Cardiac fibroblast (primary cell): Measurements from ENCODE around the gene CBLL1.

Source experiments
- DNase-seq, 2 donors: peaks; one replicate each; pipeline versions ENCODE4 v3.0.0 to v3.0.0-alpha.2; 2010; ENCODE audit warnings: low read depth in 2 of 2
- H3K4me3 ChIP-seq, 2 donors: replicated peaks in 1 of 2; 1 replicate in 1 of 2; 2 replicates in 1 of 2; pipeline ENCODE4 v1.5.1; 2011; ENCODE audit warnings: low read depth in 2 of 2, low read length in 2 of 2, mild to moderate bottlenecking in 2 of 2, moderate library complexity in 1 of 2
- TF ChIP-seq, protein P1 (sequence below): IDR thresholded peaks from one replicate; pipeline ENCODE4 v1.5.1; 2011; ENCODE audit warnings: low read depth, mild to moderate bottlenecking, low read length, inconsistent platforms

Gene CBLL1

DNA sequence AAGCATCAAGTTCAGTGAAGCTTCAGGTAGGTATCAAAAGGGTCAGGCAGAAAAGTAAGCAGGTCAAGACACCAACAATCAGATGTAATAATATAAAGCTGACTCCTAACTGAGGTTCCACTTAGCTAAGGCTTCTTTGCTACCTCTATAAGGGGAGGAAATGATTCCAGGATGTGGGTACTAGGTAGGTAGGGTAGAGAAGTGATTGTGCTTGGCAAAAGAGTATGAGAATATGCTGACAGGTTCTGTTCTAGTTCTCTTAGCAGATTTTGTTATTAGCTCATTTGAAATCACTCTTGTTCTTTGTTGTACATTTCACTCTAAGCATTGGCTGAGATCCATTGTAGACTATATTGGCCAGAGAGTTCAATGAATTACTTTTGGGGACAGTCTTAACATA is 40.7 kb upstream of the CBLL1 start:
- DNase-seq: no peak
- TF ChIP-seq, protein P1, sequence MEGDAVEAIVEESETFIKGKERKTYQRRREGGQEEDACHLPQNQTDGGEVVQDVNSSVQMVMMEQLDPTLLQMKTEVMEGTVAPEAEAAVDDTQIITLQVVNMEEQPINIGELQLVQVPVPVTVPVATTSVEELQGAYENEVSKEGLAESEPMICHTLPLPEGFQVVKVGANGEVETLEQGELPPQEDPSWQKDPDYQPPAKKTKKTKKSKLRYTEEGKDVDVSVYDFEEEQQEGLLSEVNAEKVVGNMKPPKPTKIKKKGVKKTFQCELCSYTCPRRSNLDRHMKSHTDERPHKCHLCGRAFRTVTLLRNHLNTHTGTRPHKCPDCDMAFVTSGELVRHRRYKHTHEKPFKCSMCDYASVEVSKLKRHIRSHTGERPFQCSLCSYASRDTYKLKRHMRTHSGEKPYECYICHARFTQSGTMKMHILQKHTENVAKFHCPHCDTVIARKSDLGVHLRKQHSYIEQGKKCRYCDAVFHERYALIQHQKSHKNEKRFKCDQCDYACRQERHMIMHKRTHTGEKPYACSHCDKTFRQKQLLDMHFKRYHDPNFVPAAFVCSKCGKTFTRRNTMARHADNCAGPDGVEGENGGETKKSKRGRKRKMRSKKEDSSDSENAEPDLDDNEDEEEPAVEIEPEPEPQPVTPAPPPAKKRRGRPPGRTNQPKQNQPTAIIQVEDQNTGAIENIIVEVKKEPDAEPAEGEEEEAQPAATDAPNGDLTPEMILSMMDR: no peak
- H3K4me3 ChIP-seq: no peak overlapping the region

DNA sequence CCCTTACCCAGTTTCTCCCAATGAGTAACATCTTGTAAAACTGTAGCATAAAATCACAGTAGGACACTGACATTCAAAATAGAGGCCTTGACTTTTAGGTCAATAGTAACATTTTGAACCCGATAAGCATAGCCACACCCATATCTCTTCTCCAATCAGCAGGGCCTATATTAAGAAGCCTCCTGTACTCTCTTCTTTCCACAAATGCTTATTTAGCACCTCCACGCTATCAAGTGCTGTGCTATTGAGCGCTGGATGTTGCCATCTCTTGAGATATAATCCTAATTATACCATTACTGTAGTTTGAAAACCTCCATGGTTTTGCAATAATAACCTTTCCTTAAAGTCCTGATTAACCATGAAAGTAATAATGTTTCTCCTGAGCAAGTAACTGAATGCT is 40.1 kb upstream of the CBLL1 start:
- TF ChIP-seq, protein P1: no peak
- no peak for DNase-seq
- no peak overlapping the region for H3K4me3 ChIP-seq

DNA sequence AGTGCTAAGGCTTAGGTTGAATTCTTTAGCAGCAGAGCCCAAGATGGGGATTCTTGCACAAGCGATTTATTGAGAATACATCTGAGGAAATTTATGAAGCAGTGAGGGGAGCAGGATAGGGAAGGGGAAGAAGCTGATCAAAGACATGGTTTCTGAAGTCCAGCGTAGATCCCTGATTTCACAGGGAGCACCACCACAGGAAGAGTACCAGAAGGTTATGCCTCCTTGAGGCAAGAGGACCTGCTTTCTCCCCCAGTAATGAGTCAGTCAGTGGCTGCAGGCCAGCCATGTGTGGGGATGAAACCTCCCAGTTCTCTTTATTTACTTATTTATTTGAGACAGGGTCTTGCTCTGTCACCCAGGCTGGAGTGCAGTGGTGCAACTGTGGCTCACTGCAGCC is 35.0 kb upstream of the CBLL1 start:
- TF ChIP-seq, protein P1: no peak
- peak in 1 of 2 donors; percentile 20 for DNase-seq
- H3K4me3 ChIP-seq: no peak overlapping the region

DNA sequence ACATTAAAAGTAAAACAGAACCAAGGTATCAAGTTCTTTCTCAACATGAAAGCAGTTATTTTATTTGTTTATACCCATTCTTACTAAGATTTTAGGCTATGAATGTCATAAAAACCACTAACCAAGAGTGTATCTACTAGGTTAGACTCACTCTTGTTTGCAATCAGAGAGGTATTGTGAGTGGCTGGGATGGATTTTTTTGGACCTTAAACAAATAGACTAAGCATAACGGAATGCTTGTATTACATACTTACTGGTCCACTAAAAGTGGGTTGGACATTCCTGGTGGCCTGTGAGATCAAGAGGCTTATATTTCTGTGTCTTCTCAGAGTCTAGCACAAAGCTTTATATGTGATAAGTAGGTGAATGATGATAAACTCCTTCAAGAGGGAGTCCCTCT is 32.6 kb upstream of the CBLL1 start:
- peak in 1 of 2 donors; percentile 60 for DNase-seq
- H3K4me3 ChIP-seq: no peak overlapping the region
- TF ChIP-seq, protein P1: no peak

DNA sequence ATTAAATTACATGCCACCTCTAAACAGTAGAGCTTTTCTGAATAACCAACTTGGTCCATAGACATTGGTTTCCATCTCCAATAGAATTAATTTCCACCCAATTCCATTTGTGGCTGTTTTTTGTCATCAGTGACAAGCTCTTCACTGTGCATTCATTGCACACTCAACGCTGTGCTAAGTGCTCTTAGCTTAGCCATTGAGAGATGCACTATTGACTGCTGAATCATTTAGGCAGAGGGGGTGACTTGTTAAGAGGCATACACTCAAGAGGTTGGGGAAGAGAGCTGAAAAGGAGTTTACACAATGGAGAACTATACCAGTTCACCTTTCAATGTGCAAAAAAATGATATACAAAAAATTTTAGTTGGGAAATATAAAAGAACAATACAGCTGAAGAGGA is 31.9 kb upstream of the CBLL1 start:
- no peak for DNase-seq
- H3K4me3 ChIP-seq: no peak overlapping the region
- TF ChIP-seq, protein P1: no peak

DNA sequence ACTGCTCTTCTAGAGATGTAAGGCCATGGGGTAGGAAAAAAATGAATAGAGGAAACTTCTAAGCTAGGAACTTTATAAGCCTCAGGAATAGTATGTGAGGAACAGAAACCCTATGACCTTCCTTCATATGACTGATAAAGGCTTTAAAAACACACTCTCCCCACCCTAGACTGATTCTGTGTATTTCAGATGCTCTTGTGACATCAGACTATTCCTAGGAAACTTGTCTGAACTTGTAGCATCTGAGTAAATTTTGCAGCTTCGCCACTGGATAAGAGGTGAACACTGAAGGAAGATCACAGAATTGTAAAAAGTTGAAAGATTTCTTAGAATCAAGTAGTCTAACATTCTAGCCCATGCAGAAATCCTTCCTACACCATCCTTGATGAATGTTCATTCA is 31.0 kb upstream of the CBLL1 start:
- DNase-seq: no peak
- TF ChIP-seq, protein P1: no peak
- H3K4me3 ChIP-seq: no peak overlapping the region

DNA sequence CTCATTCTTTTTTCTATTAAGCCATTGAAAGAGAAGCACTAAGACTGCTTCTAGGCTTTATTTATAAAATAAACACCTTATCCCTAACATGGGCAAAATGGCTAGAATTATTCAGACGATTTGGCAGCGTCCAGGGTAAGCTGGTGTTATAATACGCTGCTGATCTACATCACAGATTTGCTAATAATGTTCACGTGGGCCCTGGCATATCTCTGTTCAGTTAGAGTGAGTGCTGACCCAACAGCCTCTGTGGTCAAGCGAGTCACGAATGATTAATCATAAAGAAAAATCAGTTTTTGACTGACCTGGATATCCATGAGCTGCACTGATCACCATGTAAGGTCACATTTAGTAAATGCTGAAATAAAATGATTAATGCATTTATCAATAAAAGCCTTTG is 28.4 kb upstream of the CBLL1 start:
- DNase-seq: peak in 1 of 2 donors; percentile 38
- H3K4me3 ChIP-seq: no peak overlapping the region

More for the DNA sequence above, 28.4 kb upstream of the CBLL1 start:
- TF ChIP-seq, protein P1: no peak
